Effector memory CD8-positive, alpha-beta T cell (primary cell): ENCODE data around the gene NALCN.

Source experiments
- ATAC-seq: fragments of 150-1000 bp; cut with Tn5 transposase; replicated peaks from 2 replicates; pipeline ENCODE4 v1.10.0; 2021; ENCODE audit warnings: mild to moderate bottlenecking, moderate library complexity
- DNase-seq, 3 experiments: peaks; one replicate each; pipeline ENCODE4 v3.0.0; 2021
- H3K27ac Mint-ChIP-seq, 2 donors: one replicate each; pipeline ENCODE4 v1.8.0; 2022; ENCODE audit warnings: mild to moderate bottlenecking in 2 of 2, mixed read lengths in 2 of 2, moderate library complexity in 2 of 2
- H3K27me3 Mint-ChIP-seq, 2 donors: one replicate each; pipeline ENCODE4 v1.8.0; 2022; ENCODE audit warnings: mixed read lengths in 2 of 2
- H3K36me3 Mint-ChIP-seq: one replicate; pipeline ENCODE4 v1.8.0; 2022; ENCODE audit warnings: mild to moderate bottlenecking, moderate library complexity, mixed read lengths; ENCODE audit not compliant: insufficient read depth
- H3K4me1 Mint-ChIP-seq, 2 donors: one replicate each; pipeline ENCODE4 v1.8.0; 2022; ENCODE audit warnings: low read depth in 2 of 2, mixed read lengths in 2 of 2
- H3K4me3 Mint-ChIP-seq, 2 donors: one replicate each; pipeline ENCODE4 v1.8.0; 2022; ENCODE audit warnings: mild to moderate bottlenecking in 2 of 2, mixed read lengths in 2 of 2, moderate library complexity in 2 of 2
- H3K9me3 Mint-ChIP-seq, 2 donors: one replicate each; pipeline ENCODE4 v1.8.0; 2022; ENCODE audit warnings: mixed read lengths in 2 of 2

NALCN gene

DNA sequence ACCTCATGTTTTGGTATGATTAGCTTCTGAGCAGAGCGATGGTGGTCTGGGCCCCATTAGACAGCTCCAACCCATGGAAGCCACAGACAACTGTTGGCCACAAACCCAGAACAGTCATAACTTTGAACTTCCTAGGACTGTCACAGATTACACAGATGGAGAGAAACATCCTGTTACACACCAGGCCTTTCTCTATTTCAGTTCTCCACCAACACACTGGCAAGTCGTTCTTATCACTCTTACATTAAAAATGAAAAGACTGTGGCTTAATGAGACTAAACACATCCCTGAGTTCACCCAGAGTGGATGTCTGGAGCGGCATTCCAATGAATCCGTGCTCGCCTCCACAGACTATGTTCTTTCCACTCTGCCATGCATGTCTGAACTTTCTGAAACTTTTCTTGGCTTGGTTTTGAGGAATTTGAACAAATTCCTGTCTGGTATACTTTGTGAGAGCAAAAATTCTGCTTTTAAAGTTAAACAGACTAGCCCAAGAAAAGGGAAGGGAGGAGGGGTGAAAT, 109.1 kb downstream of the NALCN start:
- H3K4me1 Mint-ChIP-seq = no peaks in the 10 kb centered on the region
- ATAC-seq (no peak), DNase-seq (no peak)
- no peaks in the 10 kb centered on the region for H3K27me3 Mint-ChIP-seq
- H3K9me3 Mint-ChIP-seq = no peaks in the 10 kb centered on the region
- no peak overlapping the region for H3K4me3 Mint-ChIP-seq
- H3K36me3 Mint-ChIP-seq = no peaks in the 10 kb centered on the region
- no peak overlapping the region for H3K27ac Mint-ChIP-seq

DNA sequence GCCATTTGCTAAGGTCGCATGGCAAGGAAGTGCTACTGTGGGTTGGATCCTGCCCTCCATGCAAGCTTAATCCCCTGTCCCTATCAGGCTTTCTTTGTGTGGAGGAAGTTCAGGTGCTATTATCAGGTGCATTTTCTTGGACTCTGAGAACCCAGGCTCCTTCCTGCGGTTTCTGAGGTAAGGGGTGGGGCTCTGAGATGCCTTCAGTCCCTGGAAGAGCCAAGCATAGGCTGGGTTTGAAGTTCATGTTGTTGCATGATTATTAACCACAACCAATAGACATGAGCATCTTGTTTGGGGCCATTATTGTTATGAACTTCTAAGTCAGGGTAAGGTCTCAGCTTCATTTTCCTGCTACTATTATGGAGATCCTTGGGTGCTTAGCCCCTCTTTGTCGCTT, 109.5 kb downstream of the NALCN start:
- H3K4me1 Mint-ChIP-seq = no peaks in the 10 kb centered on the region
- DNase-seq (no peak), ATAC-seq (no peak)
- no peak overlapping the region for H3K27ac Mint-ChIP-seq
- H3K27me3 Mint-ChIP-seq = no peaks in the 10 kb centered on the region
- H3K9me3 Mint-ChIP-seq = no peaks in the 10 kb centered on the region
- H3K4me3 Mint-ChIP-seq = no peak overlapping the region
- H3K36me3 Mint-ChIP-seq = no peaks in the 10 kb centered on the region

DNA sequence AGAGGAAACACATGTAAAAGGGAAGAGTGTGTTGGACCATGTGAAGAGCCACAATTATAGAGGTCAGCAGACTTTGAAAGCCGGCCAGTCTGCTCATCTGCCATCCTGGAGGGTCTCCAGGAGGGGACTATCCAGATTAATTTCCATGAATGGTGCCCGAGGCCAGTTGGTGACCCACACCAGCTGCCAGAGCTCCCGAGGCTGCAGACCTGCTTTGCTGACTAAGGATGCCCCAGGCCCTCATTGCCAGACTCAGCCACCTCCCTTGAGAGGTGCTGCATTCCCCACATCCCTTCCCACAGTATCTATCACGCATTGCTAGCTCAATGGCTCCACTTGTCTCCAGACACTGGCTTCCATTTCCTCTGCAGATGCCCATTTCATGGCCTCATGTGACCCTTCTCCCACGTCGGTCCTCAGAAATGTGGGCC, 110.3 kb downstream of the NALCN start:
- Mint-ChIP-seq H3K36me3 (no peaks in the 10 kb centered on the region), H3K27ac (no peak overlapping the region), H3K4me3 (no peak overlapping the region), H3K4me1 (no peaks in the 10 kb centered on the region), H3K27me3 (no peaks in the 10 kb centered on the region), H3K9me3 (no peaks in the 10 kb centered on the region)
- ATAC-seq (no peak), DNase-seq (no peak)

DNA sequence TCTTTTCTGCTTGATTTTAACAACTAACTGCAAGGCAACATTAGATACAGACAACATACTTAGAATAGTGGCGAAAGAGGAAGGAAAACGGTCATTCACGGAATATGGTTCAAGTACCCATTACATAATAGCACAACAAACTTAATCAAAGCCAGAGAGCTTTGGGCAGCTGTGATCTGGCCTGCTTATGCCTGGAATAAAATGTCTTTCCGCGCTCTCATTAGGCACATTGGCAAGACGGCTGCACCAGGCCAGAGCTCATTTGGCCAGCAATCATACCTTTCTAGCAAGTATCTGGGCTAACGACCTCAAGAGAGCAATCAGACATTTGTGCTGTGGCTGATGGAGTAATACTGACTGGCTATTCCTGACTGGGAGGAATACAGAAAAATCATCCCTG, 112.8 kb downstream of the NALCN start:
- ATAC-seq (no peak), DNase-seq (no peak)
- Mint-ChIP-seq H3K27ac (no peak overlapping the region), H3K4me1 (no peaks in the 10 kb centered on the region), H3K4me3 (no peak overlapping the region), H3K9me3 (no peaks in the 10 kb centered on the region), H3K27me3 (no peaks in the 10 kb centered on the region), H3K36me3 (no peaks in the 10 kb centered on the region)

- H3K36me3 Mint-ChIP-seq = no peaks in the 10 kb centered on the region
- no peaks in the 10 kb centered on the region for H3K27me3 Mint-ChIP-seq
- no peak overlapping the region for H3K27ac Mint-ChIP-seq
- ATAC-seq = no peak
- no peaks in the 10 kb centered on the region for H3K4me1 Mint-ChIP-seq
- no peaks in the 10 kb centered on the region for H3K9me3 Mint-ChIP-seq
- DNase-seq = no peak
- H3K4me3 Mint-ChIP-seq = no peak overlapping the region
Observed at GRCh38 chr13:101301053-101301452, 115.3 kb downstream of the NALCN start.

DNA sequence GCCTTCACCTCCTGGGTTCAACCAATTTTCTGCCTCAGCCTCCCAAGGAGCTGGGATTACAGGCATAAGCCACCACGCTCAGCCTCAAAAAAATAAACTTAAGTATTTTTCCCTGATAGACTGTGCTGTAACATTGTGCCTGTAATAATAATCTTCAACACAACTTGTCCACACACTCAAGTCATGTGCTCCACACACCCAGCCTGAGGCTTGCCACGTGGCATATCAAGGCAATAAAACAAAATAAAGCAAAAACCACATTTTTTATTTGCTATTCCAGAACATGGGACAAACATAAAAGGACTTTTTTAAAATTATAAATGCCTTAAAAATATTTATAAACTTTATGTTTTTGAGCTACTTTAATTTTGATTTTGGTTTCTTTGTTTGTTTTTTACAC, 115.8 kb downstream of the NALCN start:
- DNase-seq = no peak
- Mint-ChIP-seq H3K27me3 (no peaks in the 10 kb centered on the region), H3K9me3 (no peaks in the 10 kb centered on the region), H3K4me3 (no peak overlapping the region), H3K4me1 (no peaks in the 10 kb centered on the region), H3K36me3 (no peaks in the 10 kb centered on the region), H3K27ac (no peak overlapping the region)
- ATAC-seq = no peak

DNA sequence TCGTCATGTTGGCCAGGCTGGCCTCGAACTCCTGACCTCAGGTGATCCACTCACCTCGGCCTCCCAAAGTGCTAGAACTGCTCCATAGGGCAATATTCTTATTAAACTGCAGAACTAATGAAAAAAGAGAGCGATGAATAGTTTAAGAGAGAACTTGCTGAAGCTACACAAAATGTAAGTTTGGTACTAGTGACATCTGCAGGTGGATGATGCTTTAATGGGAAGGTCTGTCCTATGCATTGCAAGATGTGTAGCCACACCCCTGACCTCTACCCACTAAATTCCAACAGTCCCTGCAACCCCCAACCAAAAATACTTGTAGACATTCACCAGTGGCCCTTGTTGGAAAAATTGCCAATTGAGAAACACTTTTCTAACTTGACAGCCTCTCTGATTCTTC, 117.8 kb downstream of the NALCN start:
- no peak overlapping the region for H3K27ac Mint-ChIP-seq

DNA sequence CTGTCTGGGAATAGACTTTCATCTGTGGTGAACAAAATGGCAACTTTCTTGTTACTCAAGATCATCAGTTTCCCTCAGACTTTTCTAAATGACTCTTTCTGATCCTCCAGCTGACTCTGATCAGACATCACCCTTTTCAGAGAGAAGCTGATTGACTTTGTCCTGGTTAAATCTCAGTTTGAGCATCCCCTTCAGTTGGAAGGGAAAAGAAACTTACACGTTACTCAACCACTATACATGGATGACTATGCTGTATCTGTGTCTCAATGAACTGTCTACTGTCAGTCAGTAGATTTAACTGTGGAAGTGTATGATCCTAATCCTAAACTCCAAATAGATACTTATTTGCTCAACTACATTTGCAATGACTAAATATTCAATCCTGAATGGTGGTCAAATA, 118.5 kb downstream of the NALCN start:
- Mint-ChIP-seq H3K27ac (no peak overlapping the region), H3K9me3 (peaks cover 0 to 2% of the 10 kb centered on the region in 2 donors), H3K36me3 (no peaks in the 10 kb centered on the region), H3K4me3 (no peak overlapping the region), H3K4me1 (no peaks in the 10 kb centered on the region), H3K27me3 (no peaks in the 10 kb centered on the region)
- ATAC-seq (no peak), DNase-seq (no peak)

More for the DNA sequence above, 117.8 kb downstream of the NALCN start:
- ATAC-seq (no peak), DNase-seq (no peak)
- Mint-ChIP-seq H3K36me3 (no peaks in the 10 kb centered on the region), H3K27me3 (no peaks in the 10 kb centered on the region), H3K4me1 (no peaks in the 10 kb centered on the region), H3K9me3 (peaks cover 0 to under 1% of the 10 kb centered on the region in 2 donors), H3K4me3 (no peak overlapping the region)

- H3K36me3 Mint-ChIP-seq = peaks cover 2% of the 10 kb centered on the region
- no peaks in the 10 kb centered on the region for H3K27me3 Mint-ChIP-seq
- DNase-seq (no peak), ATAC-seq (no peak)
- H3K27ac Mint-ChIP-seq = no peak overlapping the region
- H3K9me3 Mint-ChIP-seq = peaks cover 0 to 2% of the 10 kb centered on the region in 2 donors
- peaks cover 0 to 5% of the 10 kb centered on the region in 2 donors for H3K4me1 Mint-ChIP-seq
- H3K4me3 Mint-ChIP-seq = no peak overlapping the region
Observed at GRCh38 chr13:101292711-101293110, 123.6 kb downstream of the NALCN start.

GRCh38 chr13:101291646-101292515, 124.4 kb downstream of the NALCN start:
- peaks cover 0 to 5% of the 10 kb centered on the region in 2 donors for H3K4me1 Mint-ChIP-seq
- no peaks in the 10 kb centered on the region for H3K27me3 Mint-ChIP-seq
- H3K9me3 Mint-ChIP-seq = peaks cover 0 to 2% of the 10 kb centered on the region in 2 donors
- H3K36me3 Mint-ChIP-seq = peaks cover 2% of the 10 kb centered on the region
- DNase-seq (no peak), ATAC-seq (peak; percentile 51)
- H3K27ac Mint-ChIP-seq = no peak overlapping the region
- H3K4me3 Mint-ChIP-seq = peak overlapping the region in 1 of 2 donors; percentile 33

DNA sequence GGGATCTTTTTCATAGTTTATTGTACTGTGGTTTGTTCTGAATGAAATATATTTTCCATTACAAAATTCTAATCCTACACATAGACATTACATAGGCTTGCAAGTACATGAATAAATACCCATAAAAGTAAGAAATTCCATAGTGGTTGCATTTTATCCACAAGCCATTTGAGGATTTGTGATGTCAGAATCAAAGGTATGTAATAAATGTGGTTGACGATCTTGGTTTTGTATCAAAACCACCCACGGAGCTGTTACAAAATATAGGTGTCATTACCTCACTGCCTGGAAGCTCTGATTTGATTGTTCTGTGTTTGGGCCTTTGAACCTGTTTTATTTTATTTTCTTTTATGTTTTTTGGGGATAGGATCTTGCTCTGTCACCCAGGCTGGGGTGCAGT, 125.1 kb downstream of the NALCN start:
- Mint-ChIP-seq H3K27me3 (peaks cover 0 to 3% of the 10 kb centered on the region in 2 donors), H3K4me1 (peaks cover 0 to 5% of the 10 kb centered on the region in 2 donors), H3K27ac (no peak overlapping the region), H3K9me3 (peaks cover 0 to 2% of the 10 kb centered on the region in 2 donors), H3K4me3 (no peak overlapping the region), H3K36me3 (peaks cover 2% of the 10 kb centered on the region)
- DNase-seq (no peak), ATAC-seq (no peak)

- Mint-ChIP-seq H3K36me3 (peaks cover 2% of the 10 kb centered on the region), H3K4me1 (peaks cover 0 to 5% of the 10 kb centered on the region in 2 donors), H3K9me3 (peaks cover 0 to 2% of the 10 kb centered on the region in 2 donors), H3K27ac (no peak overlapping the region), H3K4me3 (no peak overlapping the region), H3K27me3 (peaks cover 0 to 7% of the 10 kb centered on the region in 2 donors)
- DNase-seq (peak in 1 of 3 experiments; percentile 7), ATAC-seq (peak; percentile 57)
Observed at GRCh38 chr13:101289764-101290163, 126.5 kb downstream of the NALCN start.

- Mint-ChIP-seq H3K4me1 (no peaks in the 10 kb centered on the region), H3K27ac (no peak overlapping the region), H3K9me3 (no peaks in the 10 kb centered on the region), H3K36me3 (no peaks in the 10 kb centered on the region), H3K4me3 (no peak overlapping the region), H3K27me3 (peaks cover 0 to 7% of the 10 kb centered on the region in 2 donors)
- DNase-seq = no peak
- no peak for ATAC-seq
Observed at GRCh38 chr13:101283782-101284181, 132.5 kb downstream of the NALCN start.

DNA sequence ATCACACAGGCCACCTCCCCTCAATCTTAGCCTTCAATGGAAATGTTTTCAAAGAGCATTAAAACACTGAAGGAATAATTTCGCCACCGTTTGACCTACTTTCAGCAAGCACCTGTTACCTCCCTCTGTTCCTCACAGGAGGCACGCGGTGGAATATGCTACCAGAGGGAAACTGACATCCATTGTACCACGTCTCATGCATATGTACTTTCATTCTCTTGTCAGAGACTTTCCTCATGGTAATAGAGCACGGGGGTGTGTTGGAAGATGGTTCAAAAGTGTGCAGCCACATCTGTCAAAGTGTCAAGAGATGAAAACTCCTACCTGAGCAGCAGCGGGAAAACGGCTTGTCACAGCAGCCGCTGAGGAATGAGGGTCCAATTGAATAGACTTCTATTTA, 143.4 kb downstream of the NALCN start:
- ATAC-seq = no peak
- Mint-ChIP-seq H3K27me3 (peaks cover 0 to 10% of the 10 kb centered on the region in 2 donors), H3K27ac (no peak overlapping the region)

More for the DNA sequence above, 143.4 kb downstream of the NALCN start:
- H3K4me3 Mint-ChIP-seq = no peak overlapping the region
- no peak for DNase-seq
- no peaks in the 10 kb centered on the region for H3K36me3 Mint-ChIP-seq
- peaks cover 0 to 2% of the 10 kb centered on the region in 2 donors for H3K9me3 Mint-ChIP-seq
- H3K4me1 Mint-ChIP-seq = no peaks in the 10 kb centered on the region
